ENCODE measurements around the gene C6orf141.
"Not testable (repeated sequence)": the region's sequence is repeated elsewhere in the genome, so short reads cannot be mapped to it uniquely, and the experiment has no call there.

C6orf141 gene

GRCh38 chr6:49576618-49577017, 26.1 kb downstream of the C6orf141 start:
- no peak for DNase-seq (ENCODE audit: low spot score)

GRCh38 chr6:49579649-49580048, 29.2 kb downstream of the C6orf141 start:
- no peak for DNase-seq (ENCODE audit: low spot score)

DNA sequence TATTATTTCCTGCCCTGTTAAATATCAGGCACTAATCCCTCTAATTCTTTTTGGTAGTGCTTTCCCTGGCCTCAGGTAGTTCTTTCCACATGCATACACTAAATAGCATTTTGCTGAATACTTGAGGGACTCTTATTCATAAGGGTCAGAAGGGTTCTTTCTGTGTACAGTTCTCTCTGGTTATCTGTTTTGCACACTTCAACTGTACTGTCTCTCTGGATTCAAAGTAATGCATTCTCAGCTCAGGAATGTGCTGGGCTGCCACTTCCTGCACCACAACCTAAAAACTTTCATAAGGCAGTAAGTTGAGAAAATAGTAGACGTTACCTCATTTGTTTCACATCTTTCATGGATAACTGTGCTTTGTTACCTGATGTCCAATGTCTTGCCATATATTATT, 32.1 kb downstream of the C6orf141 start:
- no peak for DNase-seq (ENCODE audit: low spot score)

DNA sequence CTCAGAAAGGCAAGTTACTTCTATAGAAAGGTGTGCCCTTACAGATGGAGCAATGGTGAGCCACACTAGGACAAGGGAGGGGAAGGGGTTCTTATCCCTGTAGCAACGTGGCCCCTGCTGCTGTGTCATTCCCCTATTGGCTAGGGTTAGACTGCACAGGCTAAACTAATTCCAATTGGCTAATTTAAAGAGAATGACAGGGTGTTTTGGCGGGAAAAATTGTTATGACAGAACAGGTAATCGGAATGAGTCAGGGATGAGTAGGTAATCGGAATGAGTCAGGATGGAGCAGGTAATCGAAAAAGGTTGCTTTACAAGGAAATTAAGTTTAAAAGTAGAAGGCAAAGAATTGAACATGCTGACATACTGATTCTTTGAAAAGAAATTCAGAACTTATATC, 36.8 kb downstream of the C6orf141 start:
- DNase-seq (ENCODE audit: low spot score): not testable (repeated sequence)

Data from AG08395 (cell line).